Neuronal stem cell (in vitro differentiated cells): ENCODE data around the gene DHRS11.

ENCODE experiments used
- DNase-seq: peaks from one replicate; pipeline ENCODE4 v3.0.0-alpha.2; 2013; ENCODE audit warnings: low spot score
- H2AFZ ChIP-seq: one replicate; pipeline ENCODE4 v1.6.1; 2013; ENCODE audit warnings: mild to moderate bottlenecking, low read length, inconsistent platforms
- H2AK5ac ChIP-seq: 2 replicates; pipeline ENCODE4 v1.6.1; 2013; ENCODE audit warnings: low read depth, mild to moderate bottlenecking, inconsistent platforms, low read length, moderate library complexity, mixed read lengths
- H2BK120ac ChIP-seq: 2 replicates; pipeline ENCODE4 v1.6.1; 2013; ENCODE audit warnings: low read depth, mild to moderate bottlenecking, inconsistent platforms, low read length, moderate library complexity, mixed read lengths
- H2BK12ac ChIP-seq: one replicate; pipeline ENCODE4 v1.6.1; 2013; ENCODE audit warnings: low read length, inconsistent platforms
- H2BK15ac ChIP-seq: 2 replicates; pipeline ENCODE4 v1.6.1; 2013; ENCODE audit warnings: mild to moderate bottlenecking, low read length, inconsistent platforms, mixed read lengths
- H2BK5ac ChIP-seq: one replicate; pipeline ENCODE4 v1.6.1; 2013; ENCODE audit warnings: inconsistent platforms, mild to moderate bottlenecking, low read length, moderate library complexity
- H3K14ac ChIP-seq: one replicate; pipeline ENCODE4 v1.6.1; 2013; ENCODE audit warnings: low read length, inconsistent platforms
- H3K18ac ChIP-seq: 2 replicates; pipeline ENCODE4 v1.6.1; 2013; ENCODE audit warnings: low read length, inconsistent platforms
- H3K23ac ChIP-seq: 2 replicates; pipeline ENCODE4 v1.6.1; 2013; ENCODE audit warnings: low read depth, mild to moderate bottlenecking, mixed read lengths, low read length, inconsistent platforms; ENCODE audit not compliant: poor library complexity
- H3K27ac ChIP-seq: replicated peaks from 3 replicates; pipeline ENCODE4 v1.5.1; 2013; ENCODE audit warnings: low read length, inconsistent platforms
- H3K27me3 ChIP-seq, 3 experiments: 2 replicates each; pipeline ENCODE4 v1.6.1; 2013; ENCODE audit warnings: low read length in 3 of 3, mild to moderate bottlenecking in 2 of 3, inconsistent platforms in 1 of 3, low read depth in 1 of 3, mixed read lengths in 1 of 3, moderate library complexity in 1 of 3; ENCODE audit not compliant: control insufficient read depth in 3 of 3, insufficient read depth in 3 of 3
- H3K36me3 ChIP-seq, 2 donors: replicated peaks in 1 of 2; 2 replicates each; pipeline ENCODE4 v1.6.1; 2013; ENCODE audit warnings: low read length in 2 of 2; ENCODE audit not compliant: control insufficient read depth in 2 of 2, insufficient read depth in 2 of 2
- H3K4ac ChIP-seq: 2 replicates; pipeline ENCODE4 v1.6.1; 2013; ENCODE audit warnings: inconsistent platforms, mild to moderate bottlenecking, low read length, moderate library complexity
- H3K4me1 ChIP-seq, 2 donors: 1 replicate in 1 of 2; 2 replicates in 1 of 2; pipeline ENCODE4 v1.6.1; 2013; ENCODE audit warnings: low read length in 2 of 2, low read depth in 1 of 2; ENCODE audit not compliant: control insufficient read depth in 2 of 2, insufficient read depth in 1 of 2
- H3K4me2 ChIP-seq: one replicate; pipeline ENCODE4 v1.6.1; 2013; ENCODE audit warnings: mild to moderate bottlenecking, low read length, inconsistent platforms; ENCODE audit not compliant: insufficient read depth, poor library complexity, severe bottlenecking
- H3K4me3 ChIP-seq, 2 donors: 2 replicates each; pipeline ENCODE4 v1.5.1; 2013; ENCODE audit warnings: low read length in 2 of 2, mild to moderate bottlenecking in 2 of 2, inconsistent platforms in 1 of 2, moderate library complexity in 1 of 2
- H3K79me1 ChIP-seq: one replicate; pipeline ENCODE4 v1.6.1; 2013; ENCODE audit warnings: low read depth, mild to moderate bottlenecking, inconsistent platforms, low read length, moderate library complexity
- H3K9ac ChIP-seq: one replicate; pipeline ENCODE4 v1.6.1; 2013; ENCODE audit warnings: mild to moderate bottlenecking, low read depth, low read length, inconsistent platforms; ENCODE audit not compliant: poor library complexity
- H3K9me3 ChIP-seq, 2 donors: replicated peaks in 1 of 2; 2 replicates each; pipeline versions ENCODE3 to v1.6.1; 2013; ENCODE audit warnings: low read length in 2 of 2, mild to moderate bottlenecking in 2 of 2, inconsistent platforms in 1 of 2, low read depth in 1 of 2, mixed read lengths in 1 of 2, moderate library complexity in 1 of 2; ENCODE audit not compliant: control insufficient read depth in 2 of 2, insufficient read depth in 1 of 2
- H4K8ac ChIP-seq: one replicate; pipeline ENCODE4 v1.6.1; 2013; ENCODE audit warnings: low read depth, mild to moderate bottlenecking, inconsistent platforms, low read length, moderate library complexity
- H4K91ac ChIP-seq: one replicate; pipeline ENCODE4 v1.6.1; 2013; ENCODE audit warnings: low read length, low read depth, mild to moderate bottlenecking, inconsistent platforms; ENCODE audit not compliant: poor library complexity
- WGBS, 2 donors: extraction: QIAGEN DNeasy Blood & Tissue Kit; methylation state at CpG; one replicate each; pipeline ENCODE4 v1.1.7; 2013; ENCODE audit warnings: missing lambda C conversion rate in 2 of 2, mixed read lengths in 1 of 2; ENCODE audit not compliant: insufficient read length in 2 of 2, insufficient replicate concordance in 1 of 2; ENCODE audit errors: extremely low coverage in 2 of 2; 5-methylcytosine and 5-hydroxymethylcytosine counted together

Gene DHRS11

DNA sequence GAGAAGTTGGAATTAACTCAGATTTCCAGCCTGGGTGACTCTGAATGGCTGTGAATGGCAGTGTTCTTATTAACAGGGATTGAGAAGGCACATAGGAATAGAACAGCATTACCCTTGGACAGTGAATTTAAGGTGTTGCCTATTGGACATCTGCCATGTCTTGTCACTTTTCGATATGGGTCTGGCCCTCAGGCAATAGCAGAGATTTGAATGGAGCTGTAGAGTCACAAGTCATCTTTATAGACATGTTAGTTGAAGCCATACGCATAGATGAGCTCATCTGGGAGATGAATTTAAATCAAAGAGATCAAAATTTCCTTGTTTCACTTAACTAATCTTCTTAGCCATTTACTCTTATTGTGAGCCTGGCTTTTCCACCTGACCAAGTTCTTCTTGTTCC lies 14.9 kb upstream of the DHRS11 start:
- H3K36me3 ChIP-seq: peaks cover 19 to 84% of the 10 kb centered on the region in 2 donors
- no peak overlapping the region for H2BK5ac ChIP-seq
- H3K9ac ChIP-seq: no peak overlapping the region
- no peak overlapping the region for H2AK5ac ChIP-seq
- WGBS, 2 donors: no CpG with 5 or more reads among the region's 2 CpGs
- H2BK12ac ChIP-seq: no peak overlapping the region
- H3K18ac ChIP-seq: no peak overlapping the region
- H2BK120ac ChIP-seq: no peak overlapping the region
- H3K27me3 ChIP-seq: no peaks in the 10 kb centered on the region
- no peak overlapping the region for H4K8ac ChIP-seq
- no peak overlapping the region for H2BK15ac ChIP-seq
- no peaks in the 10 kb centered on the region for H3K4me1 ChIP-seq
- H3K27ac ChIP-seq: no peak overlapping the region
- no peak overlapping the region for H2AFZ ChIP-seq
- no peak overlapping the region for H3K4me3 ChIP-seq
- H3K4me2 ChIP-seq: no peak overlapping the region
- no peak for DNase-seq
- H3K23ac ChIP-seq: no peak overlapping the region
- H3K4ac ChIP-seq: no peak overlapping the region
- H3K14ac ChIP-seq: no peak overlapping the region
- peaks cover 0 to 3% of the 10 kb centered on the region in 2 donors for H3K9me3 ChIP-seq
- H3K79me1 ChIP-seq: peaks cover 8% of the 10 kb centered on the region
- no peak overlapping the region for H4K91ac ChIP-seq

DNA sequence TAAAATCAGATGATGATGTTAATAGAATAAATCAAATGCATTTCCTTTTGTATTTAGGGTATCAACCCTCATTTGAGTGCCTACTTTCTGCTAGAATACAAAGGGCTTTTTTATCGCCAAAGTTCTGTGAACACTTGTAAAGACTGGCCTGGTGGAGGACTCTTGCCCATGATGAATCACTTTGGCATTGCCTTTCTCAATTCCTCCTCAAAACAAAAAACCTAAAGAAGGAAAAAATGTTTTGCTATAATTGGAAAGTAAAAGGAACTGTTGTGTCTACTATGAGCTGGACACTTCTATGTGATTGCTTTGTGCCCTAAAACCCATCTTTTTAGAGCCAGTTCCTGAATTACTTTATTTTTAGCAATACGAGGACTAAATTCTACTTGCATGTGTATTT lies 13.0 kb upstream of the DHRS11 start:
- H2BK12ac ChIP-seq: no peak overlapping the region
- no peak overlapping the region for H2AFZ ChIP-seq
- no peak overlapping the region for H3K9ac ChIP-seq
- H3K18ac ChIP-seq: no peak overlapping the region
- DNase-seq: no peak
- whole genome bisulfite sequencing, 2 donors: no CpG with 5 or more reads among the region's 2 CpGs
- no peaks in the 10 kb centered on the region for H3K4me1 ChIP-seq
- no peak overlapping the region for H3K27ac ChIP-seq
- H3K79me1 ChIP-seq: peaks cover 8% of the 10 kb centered on the region
- H3K14ac ChIP-seq: no peak overlapping the region
- H3K4ac ChIP-seq: no peak overlapping the region
- H2BK120ac ChIP-seq: no peak overlapping the region
- no peaks in the 10 kb centered on the region for H3K27me3 ChIP-seq
- no peak overlapping the region for H2AK5ac ChIP-seq
- no peak overlapping the region for H3K4me2 ChIP-seq
- no peak overlapping the region for H2BK15ac ChIP-seq
- H3K23ac ChIP-seq: no peak overlapping the region
- H3K9me3 ChIP-seq: no peaks in the 10 kb centered on the region
- no peak overlapping the region for H4K8ac ChIP-seq
- H3K4me3 ChIP-seq: no peak overlapping the region
- no peak overlapping the region for H2BK5ac ChIP-seq
- H4K91ac ChIP-seq: no peak overlapping the region
- peaks cover 16 to 83% of the 10 kb centered on the region in 2 donors for H3K36me3 ChIP-seq

GRCh38 chr17:36583787-36584186 lies 7.9 kb upstream of the DHRS11 start:
- WGBS, 2 donors: no CpG with 5 or more reads among the region's 1 CpG
- peaks cover 26 to 93% of the 10 kb centered on the region in 2 donors for H3K36me3 ChIP-seq

DNA sequence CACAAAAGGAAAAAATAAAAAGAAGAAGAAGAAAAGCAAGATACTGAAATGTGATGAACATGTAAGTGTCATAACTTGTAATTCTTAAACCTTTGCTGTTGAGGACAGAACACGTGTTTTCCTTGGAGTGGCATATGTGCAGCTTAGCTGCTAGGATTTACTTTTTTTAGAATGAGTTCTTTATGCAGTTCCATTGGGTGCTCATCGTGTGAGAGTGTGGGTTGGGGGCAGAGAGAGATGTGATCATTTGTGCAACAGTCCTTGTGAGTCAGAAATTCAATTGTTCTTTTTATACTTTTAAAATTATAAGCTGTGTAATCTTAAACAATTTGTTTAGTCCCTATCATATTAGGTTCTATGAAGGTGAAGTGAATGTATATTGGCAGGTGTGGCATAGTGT lies 5.5 kb upstream of the DHRS11 start:
- Histone ChIP-seq H3K27me3 (no peaks in the 10 kb centered on the region), H3K4ac (no peak overlapping the region), H2BK12ac (no peak overlapping the region), H2BK120ac (no peak overlapping the region), H3K27ac (no peak overlapping the region), H3K9ac (no peak overlapping the region), H3K14ac (no peak overlapping the region), H2BK5ac (no peak overlapping the region), H3K79me1 (no peaks in the 10 kb centered on the region), H3K36me3 (peaks cover 18 to 94% of the 10 kb centered on the region in 2 donors), H2BK15ac (no peak overlapping the region), H3K23ac (no peak overlapping the region), H4K91ac (no peak overlapping the region), H3K4me2 (no peak overlapping the region), H2AFZ (no peak overlapping the region), H3K4me1 (peaks cover 0 to 1% of the 10 kb centered on the region in 2 donors), H3K9me3 (no peaks in the 10 kb centered on the region), H2AK5ac (no peak overlapping the region), H3K4me3 (no peak overlapping the region), H3K18ac (no peak overlapping the region), H4K8ac (no peak overlapping the region)
- no CpG with 5 or more reads among the region's 2 CpGs for WGBS, 2 donors
- no peak for DNase-seq

More at GRCh38 chr17:36583787-36584186, 7.9 kb upstream of the DHRS11 start:
- no peak overlapping the region for H2AFZ ChIP-seq
- no peak overlapping the region for H3K4me2 ChIP-seq
- H3K27ac ChIP-seq: no peak overlapping the region
- H4K8ac ChIP-seq: no peak overlapping the region
- H3K14ac ChIP-seq: no peak overlapping the region
- no peaks in the 10 kb centered on the region for H3K27me3 ChIP-seq
- H3K4ac ChIP-seq: no peak overlapping the region
- DNase-seq: no peak
- H3K9me3 ChIP-seq: no peaks in the 10 kb centered on the region
- H2AK5ac ChIP-seq: no peak overlapping the region
- no peak overlapping the region for H2BK15ac ChIP-seq
- H3K4me3 ChIP-seq: no peak overlapping the region
- no peak overlapping the region for H3K23ac ChIP-seq
- H2BK120ac ChIP-seq: no peak overlapping the region
- no peaks in the 10 kb centered on the region for H3K4me1 ChIP-seq
- H2BK12ac ChIP-seq: no peak overlapping the region
- no peak overlapping the region for H2BK5ac ChIP-seq
- H4K91ac ChIP-seq: no peak overlapping the region
- no peak overlapping the region for H3K18ac ChIP-seq
- H3K79me1 ChIP-seq: no peaks in the 10 kb centered on the region
- no peak overlapping the region for H3K9ac ChIP-seq
